GDM1 (cell line): ENCODE data around the gene MAPK1.
"Not testable (repeated sequence)": the region's sequence is repeated elsewhere in the genome, so short reads cannot be mapped to it uniquely, and the experiment has no call there.

Source experiments
- DNase-seq: peaks from one replicate; lab custom pipeline; 2025; lab: John Stamatoyannopoulos, UW

Gene MAPK1

GRCh38 chr22:21818487-21819182 is 48.8 kb downstream of the MAPK1 start:
- DNase-seq = no peak

- not testable (repeated sequence) for DNase-seq
Observed at GRCh38 chr22:21817497-21817853, 50.0 kb downstream of the MAPK1 start.

- peak; percentile 72 for DNase-seq
Observed at GRCh38 chr22:21816787-21817496, 50.5 kb downstream of the MAPK1 start.

GRCh38 chr22:21816472-21816786 is 51.0 kb downstream of the MAPK1 start:
- DNase-seq = no peak

- DNase-seq = no peak
Observed at GRCh38 chr22:21815958-21816357, 51.5 kb downstream of the MAPK1 start.

- no peak for DNase-seq
Observed at GRCh38 chr22:21815357-21815756, 52.1 kb downstream of the MAPK1 start.

- no peak for DNase-seq
Observed at GRCh38 chr22:21811982-21812381, 55.5 kb downstream of the MAPK1 start.

GRCh38 chr22:21807544-21808529 is 59.6 kb downstream of the MAPK1 start:
- DNase-seq = no peak

GRCh38 chr22:21805325-21805724 is 62.1 kb downstream of the MAPK1 start:
- DNase-seq = not testable (repeated sequence)

GRCh38 chr22:21803811-21804249 is 63.6 kb downstream of the MAPK1 start:
- DNase-seq = no peak

GRCh38 chr22:21802673-21803072 is 64.8 kb downstream of the MAPK1 start:
- no peak for DNase-seq

- no peak for DNase-seq
Observed at GRCh38 chr22:21802056-21802455, 65.4 kb downstream of the MAPK1 start.

GRCh38 chr22:21801304-21801644 is 66.2 kb downstream of the MAPK1 start:
- not testable (repeated sequence) for DNase-seq

- DNase-seq = no peak
Observed at GRCh38 chr22:21800552-21801303, 66.7 kb downstream of the MAPK1 start.

- DNase-seq = no peak
Observed at GRCh38 chr22:21797444-21798221, 69.8 kb downstream of the MAPK1 start.

GRCh38 chr22:21796863-21797262 is 70.6 kb downstream of the MAPK1 start:
- no peak for DNase-seq

GRCh38 chr22:21796231-21796630 is 71.2 kb downstream of the MAPK1 start:
- no peak for DNase-seq

- DNase-seq = not testable (repeated sequence)
Observed at GRCh38 chr22:21793716-21794115, 73.7 kb downstream of the MAPK1 start.

GRCh38 chr22:21791635-21792625 is 75.5 kb downstream of the MAPK1 start:
- no peak for DNase-seq
